HEK293T (cell line): ENCODE measurements around the gene EIF2S3.
A peak's percentile ranks its signal among the peaks of the same experiment; 100 is the strongest.
"Not testable (repeated sequence)": the region's sequence is repeated elsewhere in the genome, so short reads cannot be mapped to it uniquely, and the experiment has no call there.

Experiments
- CTCF ChIA-PET: fragments of 350-600 bp; formaldehyde crosslinking; extraction: SDS; loops from one replicate; lab custom pipeline; 2021; ENCODE audit warnings: antibody characterized with exemption, inconsistent platforms; lab: Yijun Ruan, JAX
- POLR2A ChIA-PET: fragments of 350-600 bp; formaldehyde crosslinking; extraction: SDS; loops from one replicate; lab custom pipeline; 2020; ENCODE audit warnings: antibody characterized with exemption, inconsistent platforms; lab: Yijun Ruan, JAX
- DNase-seq: peaks from one replicate; pipeline ENCODE4 v3.0.0; 2012; ENCODE audit warnings: mixed read lengths; ENCODE audit errors: extremely low spot score
- ARNT ChIP-seq: fragments of 450-650 bp; IDR thresholded peaks from 2 replicates; pipeline ENCODE4 v1.6.1; 2017; ENCODE audit warnings: mild to moderate bottlenecking
- BHLHE40 ChIP-seq: fragments of 450-650 bp; IDR thresholded peaks from 2 replicates; pipeline ENCODE4 v1.6.1; 2016; ENCODE audit warnings: mild to moderate bottlenecking, moderate library complexity, borderline replicate concordance
- CTBP1 ChIP-seq: fragments of 450-650 bp; IDR thresholded peaks from 2 replicates; pipeline ENCODE4 v1.6.1; 2016; ENCODE audit warnings: borderline replicate concordance
- ELF4 ChIP-seq: fragments of 450-650 bp; IDR thresholded peaks from 2 replicates; pipeline ENCODE4 v1.6.1; 2017; ENCODE audit warnings: antibody characterized with exemption
- FOXA1 ChIP-seq: fragments of 450-650 bp; IDR thresholded peaks from 2 replicates; pipeline ENCODE4 v1.6.1; 2016; ENCODE audit warnings: mild to moderate bottlenecking
- FOXK2 ChIP-seq: fragments of 450-650 bp; IDR thresholded peaks from 2 replicates; pipeline ENCODE4 v1.6.1; 2016; ENCODE audit warnings: mild to moderate bottlenecking
- FOXM1 ChIP-seq: fragments of 450-650 bp; IDR thresholded peaks from 2 replicates; pipeline ENCODE4 v1.6.1; 2017; ENCODE audit warnings: mild to moderate bottlenecking, borderline replicate concordance
- HDGF ChIP-seq: fragments of 450-650 bp; IDR thresholded peaks from 2 replicates; pipeline ENCODE4 v1.6.1; 2017; ENCODE audit warnings: antibody characterized with exemption, borderline replicate concordance
- L3MBTL2 ChIP-seq: fragments of 450-650 bp; conservative IDR thresholded peaks from 2 replicates; pipeline ENCODE4 v1.6.1; 2016; ENCODE audit warnings: mild to moderate bottlenecking
- LEF1 ChIP-seq: fragments of 450-650 bp; IDR thresholded peaks from 2 replicates; pipeline ENCODE4 v1.6.1; 2017; ENCODE audit warnings: mild to moderate bottlenecking, borderline replicate concordance
- NFRKB ChIP-seq: fragments of 450-650 bp; IDR thresholded peaks from 2 replicates; pipeline ENCODE4 v1.6.1; 2016; ENCODE audit warnings: mild to moderate bottlenecking, moderate library complexity
- PKNOX1 ChIP-seq: fragments of 450-650 bp; IDR thresholded peaks from 2 replicates; pipeline ENCODE4 v1.6.1; 2016
- SP1 ChIP-seq: fragments of 450-650 bp; IDR thresholded peaks from 2 replicates; pipeline ENCODE4 v1.6.1; 2017
- SUZ12 ChIP-seq: fragments of 450-650 bp; IDR thresholded peaks from 2 replicates; pipeline ENCODE4 v1.6.1; 2016; ENCODE audit warnings: mild to moderate bottlenecking
- TARDBP ChIP-seq: fragments of 450-650 bp; IDR thresholded peaks from 2 replicates; pipeline ENCODE4 v1.6.1; 2016
- ZNF384 ChIP-seq: fragments of 450-650 bp; IDR thresholded peaks from 2 replicates; pipeline ENCODE4 v1.6.1; 2016

The EIF2S3 gene

DNA sequence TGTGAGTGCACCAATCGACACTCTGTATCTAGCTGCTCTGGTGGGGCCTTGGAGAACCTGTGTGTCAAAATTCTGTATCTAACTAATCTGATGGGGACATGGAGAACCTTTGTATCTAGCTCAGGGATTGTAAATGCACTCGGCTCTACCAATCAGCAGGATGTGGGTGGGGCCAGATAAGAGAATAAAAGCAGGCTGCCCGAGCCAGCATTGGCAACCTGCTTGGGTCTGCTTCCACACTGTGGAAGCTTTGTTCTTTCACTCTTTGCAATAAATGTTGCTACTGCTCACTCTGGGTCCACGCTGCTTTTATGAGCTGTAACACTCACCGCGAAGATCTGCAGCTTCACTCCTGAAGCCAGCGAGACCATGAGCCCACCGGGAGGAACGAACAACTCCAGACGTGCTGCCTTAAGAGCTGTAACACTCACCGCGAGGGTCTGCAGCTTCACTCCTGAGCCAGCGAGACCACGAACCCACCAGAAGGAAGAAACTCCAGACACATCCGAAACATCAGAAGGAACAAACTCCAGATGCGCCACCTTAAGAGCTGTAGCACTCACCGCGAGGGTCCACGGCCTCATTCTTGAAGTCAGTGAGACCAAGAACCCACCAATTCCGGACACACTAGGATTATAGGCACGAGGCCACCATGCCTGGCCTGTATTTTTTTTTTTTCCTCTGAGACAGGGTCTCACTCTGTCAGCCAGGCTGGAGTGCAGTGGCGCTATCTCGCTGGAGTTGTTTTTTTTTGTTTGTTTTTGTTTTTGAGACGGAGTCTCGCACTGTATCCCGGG is 4.0 kb upstream of the EIF2S3 start:
- TF ChIP-seq ZNF384 = peak; percentile 49
- CTCF ChIA-PET, DNase-seq: not testable (repeated sequence)
- POLR2A ChIA-PET = interaction anchor here (0.8 to 1.6 kb wide), 3 partner anchors 14 to 25 kb away, joined by 3 to 5 read pairs (median 3); partner anchors contain the start of gene KLHL15

DNA sequence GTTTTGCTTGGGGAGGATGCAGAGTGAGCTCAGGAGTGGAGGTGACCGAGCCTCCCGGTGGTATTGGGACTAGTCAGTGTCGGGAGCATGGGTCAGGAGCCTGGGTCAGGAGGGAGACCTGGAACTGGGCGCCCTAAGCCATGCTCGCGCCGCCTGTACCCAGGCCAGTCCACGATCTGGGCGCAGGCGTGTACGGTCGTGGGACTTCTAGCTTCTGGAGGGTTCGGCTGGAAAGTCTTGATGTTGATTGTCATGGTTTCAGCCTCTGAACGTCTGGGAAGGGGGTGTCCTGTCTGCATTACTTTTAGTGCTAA is 244 bp downstream of the EIF2S3 start:
- ChIA-PET POLR2A (interaction anchor here (0.8 to 2.7 kb wide), 15 partner anchors 8 to 272 kb away, joined by 3 to 30 read pairs (median 5); partner anchors contain the start of genes APOO, CXorf58, KLHL15 and SAT1), CTCF (interaction anchor here (0.6 to 1.8 kb wide), 3 partner anchors 12 to 175 kb away, joined by 3 to 9 read pairs (median 3); no protein-coding TSS in a partner anchor)
- TF ChIP-seq FOXM1 (no peak), ELF4 (no peak)
- DNase-seq = no peak

GRCh38 chrX:24063488-24063887 is 8.7 kb downstream of the EIF2S3 start:
- TF ChIP-seq FOXK2 = no peak
- TF ChIP-seq CTBP1 = no peak
- TF ChIP-seq SP1 = no peak
- no peak for TF ChIP-seq BHLHE40
- no peak for TF ChIP-seq ARNT
- TF ChIP-seq L3MBTL2 = no peak
- no peak for TF ChIP-seq TARDBP
- no peak for TF ChIP-seq NFRKB
- no peak for TF ChIP-seq LEF1
- no peak for TF ChIP-seq ZNF384
- no peak for TF ChIP-seq HDGF
- no peak for TF ChIP-seq FOXM1
- TF ChIP-seq SUZ12 = no peak
- TF ChIP-seq ELF4 = no peak
- CTCF ChIA-PET = no interaction called here
- no peak for DNase-seq
- POLR2A ChIA-PET = interaction anchor here (1.5 kb wide), 1 partner anchor 9 kb away, joined by 7 read pairs; the partner anchor contains the start of gene EIF2S3

GRCh38 chrX:24069877-24070276 is 15.1 kb downstream of the EIF2S3 start:
- DNase-seq = no peak
- TF ChIP-seq FOXM1 (no peak), ZNF384 (no peak), ELF4 (no peak), FOXK2 (no peak), NFRKB (no peak), CTBP1 (no peak), HDGF (no peak), SUZ12 (no peak), PKNOX1 (no peak), LEF1 (no peak), L3MBTL2 (no peak), ARNT (no peak), FOXA1 (no peak), BHLHE40 (no peak), TARDBP (no peak), SP1 (no peak)
- CTCF ChIA-PET = no interaction called here
- POLR2A ChIA-PET = interaction anchor here (0.8 kb wide), 1 partner anchor 15 kb away, joined by 3 read pairs; the partner anchor contains the start of gene EIF2S3

DNA sequence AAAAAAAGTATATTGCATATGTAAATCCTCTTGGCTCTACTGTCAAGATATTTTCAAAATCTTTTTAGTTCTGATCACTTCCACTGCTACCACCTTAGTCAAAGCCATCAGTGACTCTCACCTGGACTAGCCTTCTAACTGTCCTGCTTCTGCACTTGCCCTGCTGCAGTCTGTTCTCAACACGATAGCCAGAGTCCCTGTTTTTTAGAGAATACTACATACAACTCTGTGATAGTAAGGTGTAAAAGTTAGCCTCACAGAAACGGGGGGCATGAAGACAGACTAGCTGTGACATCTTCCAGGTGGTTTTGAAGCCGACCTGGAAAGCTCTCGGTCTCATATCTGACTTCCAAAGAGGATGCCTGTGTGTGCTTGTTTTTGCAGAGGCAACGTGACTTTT is 24.7 kb downstream of the EIF2S3 start:
- DNase-seq = no peak
- POLR2A ChIA-PET = interaction anchor here (1.0 kb wide), 1 partner anchor 25 kb away, joined by 3 read pairs; no protein-coding TSS in a partner anchor
- CTCF ChIA-PET = no interaction called here
- TF ChIP-seq CTBP1 (no peak), BHLHE40 (no peak), L3MBTL2 (no peak), LEF1 (no peak), ZNF384 (no peak), NFRKB (no peak), ELF4 (no peak), FOXK2 (no peak), SP1 (no peak), SUZ12 (no peak), HDGF (no peak), PKNOX1 (no peak), ARNT (no peak)

GRCh38 chrX:24080245-24080644 is 25.5 kb downstream of the EIF2S3 start:
- POLR2A ChIA-PET, DNase-seq, CTCF ChIA-PET: not testable (repeated sequence)

GRCh38 chrX:24080704-24081103 is 25.9 kb downstream of the EIF2S3 start:
- POLR2A ChIA-PET = no interaction called here
- CTCF ChIA-PET = interaction anchor here (1.0 kb wide), 1 partner anchor 37 kb away, joined by 3 read pairs; no protein-coding TSS in a partner anchor
- no peak for TF ChIP-seq ZNF384
- no peak for TF ChIP-seq BHLHE40
- TF ChIP-seq ARNT = no peak
- TF ChIP-seq SP1 = no peak
- TF ChIP-seq TARDBP = no peak
- TF ChIP-seq ELF4 = no peak
- TF ChIP-seq NFRKB = no peak
- TF ChIP-seq CTBP1 = no peak
- no peak for TF ChIP-seq HDGF
- no peak for TF ChIP-seq FOXA1
- no peak for TF ChIP-seq FOXK2
- TF ChIP-seq LEF1 = no peak
- TF ChIP-seq PKNOX1 = no peak
- no peak for TF ChIP-seq L3MBTL2
- no peak for DNase-seq
